ENCODE measurements around the gene CEP55.
"Not testable (repeated sequence)": the region's sequence is repeated elsewhere in the genome, so short reads cannot be mapped to it uniquely, and the experiment has no call there.

The CEP55 gene

GRCh38 chr10:93512565-93512964 is 16.2 kb downstream of the CEP55 start:
- Histone ChIP-seq H3K27me3 (ENCODE audit: insufficient read depth, insufficient read length) (no peaks in the 10 kb centered on the region), H3K9ac (ENCODE audit: insufficient read length, low read depth) (no peak overlapping the region), H3K36me3 (ENCODE audit: insufficient read depth, insufficient read length, low read length) (peaks cover 47% of the 10 kb centered on the region), H3K9me3 (ENCODE audit: insufficient read depth, low read length) (no peaks in the 10 kb centered on the region), H3K4me1 (ENCODE audit: insufficient read depth, insufficient read length) (no peaks in the 10 kb centered on the region), H3K4me3 (ENCODE audit: insufficient read length, low read depth) (no peak overlapping the region)
- no peak for DNase-seq (ENCODE audit: low read depth, low spot score)
- TF ChIP-seq SUZ12 (IDR thresholded peaks at IDR 0.05; ENCODE audit: extremely low read depth, insufficient read depth, insufficient read length) (no peak), YY1 (IDR thresholded peaks at IDR 0.05; ENCODE audit: insufficient read depth, insufficient read length) (no peak), ZNF274 (IDR thresholded peaks at IDR 0.05; ENCODE audit: low read depth, low read length) (no peak)

GRCh38 chr10:93513091-93513490 is 16.7 kb downstream of the CEP55 start:
- Histone ChIP-seq H3K9me3 (ENCODE audit: insufficient read depth, low read length) (no peaks in the 10 kb centered on the region), H3K36me3 (ENCODE audit: insufficient read depth, insufficient read length, low read length) (peaks cover 49% of the 10 kb centered on the region), H3K9ac (ENCODE audit: insufficient read length, low read depth) (no peak overlapping the region), H3K4me3 (ENCODE audit: insufficient read length, low read depth) (no peak overlapping the region), H3K4me1 (ENCODE audit: insufficient read depth, insufficient read length) (no peaks in the 10 kb centered on the region), H3K27me3 (ENCODE audit: insufficient read depth, insufficient read length) (no peaks in the 10 kb centered on the region)
- no peak for DNase-seq (ENCODE audit: low read depth, low spot score)
- no peak for TF ChIP-seq SUZ12 (IDR thresholded peaks at IDR 0.05; ENCODE audit: extremely low read depth, insufficient read depth, insufficient read length)
- no peak for TF ChIP-seq ZNF274 (IDR thresholded peaks at IDR 0.05; ENCODE audit: low read depth, low read length)
- no peak for TF ChIP-seq YY1 (IDR thresholded peaks at IDR 0.05; ENCODE audit: insufficient read depth, insufficient read length)

- TF ChIP-seq ZNF274 (IDR thresholded peaks at IDR 0.05; ENCODE audit: low read depth, low read length) (no peak), YY1 (IDR thresholded peaks at IDR 0.05; ENCODE audit: insufficient read depth, insufficient read length) (no peak), SUZ12 (IDR thresholded peaks at IDR 0.05; ENCODE audit: extremely low read depth, insufficient read depth, insufficient read length) (no peak)
- Histone ChIP-seq H3K36me3 (ENCODE audit: insufficient read depth, insufficient read length, low read length) (peaks cover 59% of the 10 kb centered on the region), H3K27me3 (ENCODE audit: insufficient read depth, insufficient read length) (no peaks in the 10 kb centered on the region), H3K4me3 (ENCODE audit: insufficient read length, low read depth) (no peak overlapping the region), H3K4me1 (ENCODE audit: insufficient read depth, insufficient read length) (no peaks in the 10 kb centered on the region), H3K9ac (ENCODE audit: insufficient read length, low read depth) (no peak overlapping the region), H3K9me3 (ENCODE audit: insufficient read depth, low read length) (peaks cover 13% of the 10 kb centered on the region; the same call in 1 of the 2 replicates)
- DNase-seq (ENCODE audit: low read depth, low spot score): no peak
Observed at GRCh38 chr10:93514521-93514920, 18.1 kb downstream of the CEP55 start.

- Histone ChIP-seq H3K4me3 (ENCODE audit: insufficient read length, low read depth) (no peak overlapping the region), H3K27me3 (ENCODE audit: insufficient read depth, insufficient read length) (no peaks in the 10 kb centered on the region), H3K9me3 (ENCODE audit: insufficient read depth, low read length) (peaks cover 21% of the 10 kb centered on the region; the same call in 1 of the 2 replicates), H3K4me1 (ENCODE audit: insufficient read depth, insufficient read length) (no peaks in the 10 kb centered on the region), H3K9ac (ENCODE audit: insufficient read length, low read depth) (no peak overlapping the region), H3K36me3 (ENCODE audit: insufficient read depth, insufficient read length, low read length) (peaks cover 63% of the 10 kb centered on the region)
- TF ChIP-seq ZNF274 (IDR thresholded peaks at IDR 0.05; ENCODE audit: low read depth, low read length) (no peak), SUZ12 (IDR thresholded peaks at IDR 0.05; ENCODE audit: extremely low read depth, insufficient read depth, insufficient read length) (no peak), YY1 (IDR thresholded peaks at IDR 0.05; ENCODE audit: insufficient read depth, insufficient read length) (no peak)
- no peak for DNase-seq (ENCODE audit: low read depth, low spot score)
Observed at GRCh38 chr10:93515071-93516005, 18.9 kb downstream of the CEP55 start.

GRCh38 chr10:93516006-93516380 is 19.6 kb downstream of the CEP55 start:
- Histone ChIP-seq H3K9me3 (ENCODE audit: insufficient read depth, low read length) (peaks cover 28% of the 10 kb centered on the region), H3K27me3 (ENCODE audit: insufficient read depth, insufficient read length) (no peaks in the 10 kb centered on the region), H3K36me3 (ENCODE audit: insufficient read depth, insufficient read length, low read length) (peaks cover 69% of the 10 kb centered on the region), H3K4me3 (ENCODE audit: insufficient read length, low read depth) (no peak overlapping the region), H3K9ac (ENCODE audit: insufficient read length, low read depth) (no peak overlapping the region), H3K4me1 (ENCODE audit: insufficient read depth, insufficient read length) (no peaks in the 10 kb centered on the region)
- TF ChIP-seq ZNF274 (IDR thresholded peaks at IDR 0.05; ENCODE audit: low read depth, low read length): no peak
- no peak for TF ChIP-seq SUZ12 (IDR thresholded peaks at IDR 0.05; ENCODE audit: extremely low read depth, insufficient read depth, insufficient read length)
- TF ChIP-seq YY1 (IDR thresholded peaks at IDR 0.05; ENCODE audit: insufficient read depth, insufficient read length): no peak
- DNase-seq (ENCODE audit: low read depth, low spot score): no peak

GRCh38 chr10:93518531-93518930 is 22.1 kb downstream of the CEP55 start:
- H3K4me1 ChIP-seq (ENCODE audit: insufficient read depth, insufficient read length): no peaks in the 10 kb centered on the region
- H3K9ac ChIP-seq (ENCODE audit: insufficient read length, low read depth): no peak overlapping the region
- H3K27me3 ChIP-seq (ENCODE audit: insufficient read depth, insufficient read length): no peaks in the 10 kb centered on the region
- TF ChIP-seq YY1 (IDR thresholded peaks at IDR 0.05; ENCODE audit: insufficient read depth, insufficient read length): no peak
- no peak for TF ChIP-seq SUZ12 (IDR thresholded peaks at IDR 0.05; ENCODE audit: extremely low read depth, insufficient read depth, insufficient read length)
- TF ChIP-seq ZNF274 (IDR thresholded peaks at IDR 0.05; ENCODE audit: low read depth, low read length): no peak
- no peak for DNase-seq (ENCODE audit: low read depth, low spot score)
- no peak overlapping the region for H3K4me3 ChIP-seq (ENCODE audit: insufficient read length, low read depth)
- H3K36me3 ChIP-seq (ENCODE audit: insufficient read depth, insufficient read length, low read length): peaks cover 71% of the 10 kb centered on the region
- H3K9me3 ChIP-seq (ENCODE audit: insufficient read depth, low read length): peaks cover 32% of the 10 kb centered on the region

GRCh38 chr10:93535293-93535692 is 38.9 kb downstream of the CEP55 start:
- Histone ChIP-seq H3K9ac (ENCODE audit: insufficient read length, low read depth) (no peak overlapping the region), H3K27me3 (ENCODE audit: insufficient read depth, insufficient read length) (no peaks in the 10 kb centered on the region), H3K36me3 (ENCODE audit: insufficient read depth, insufficient read length, low read length) (no peaks in the 10 kb centered on the region), H3K4me3 (ENCODE audit: insufficient read length, low read depth) (no peak overlapping the region), H3K4me1 (ENCODE audit: insufficient read depth, insufficient read length) (no peaks in the 10 kb centered on the region), H3K9me3 (ENCODE audit: insufficient read depth, low read length) (no peaks in the 10 kb centered on the region)
- no peak for DNase-seq (ENCODE audit: low read depth, low spot score)
- no peak for TF ChIP-seq ZNF274 (IDR thresholded peaks at IDR 0.05; ENCODE audit: low read depth, low read length)
- TF ChIP-seq SUZ12 (IDR thresholded peaks at IDR 0.05; ENCODE audit: extremely low read depth, insufficient read depth, insufficient read length): no peak
- no peak for TF ChIP-seq YY1 (IDR thresholded peaks at IDR 0.05; ENCODE audit: insufficient read depth, insufficient read length)

GRCh38 chr10:93540871-93541270 is 44.5 kb downstream of the CEP55 start:
- not testable (repeated sequence) for H3K36me3 ChIP-seq (ENCODE audit: insufficient read depth, insufficient read length, low read length)

More at GRCh38 chr10:93540871-93541270, 44.5 kb downstream of the CEP55 start:
- H3K4me1 ChIP-seq (ENCODE audit: insufficient read depth, insufficient read length); H3K4me3 ChIP-seq (ENCODE audit: insufficient read length, low read depth); DNase-seq (ENCODE audit: low read depth, low spot score); H3K9ac ChIP-seq (ENCODE audit: insufficient read length, low read depth); H3K9me3 ChIP-seq (ENCODE audit: insufficient read depth, low read length); H3K27me3 ChIP-seq (ENCODE audit: insufficient read depth, insufficient read length): not testable (repeated sequence)
